IPS-NIHi7 (cell line): ENCODE results near the gene DOK1.
"Not testable (repeated sequence)": the region's sequence is repeated elsewhere in the genome, so short reads cannot be mapped to it uniquely, and the experiment has no call there.

Source experiments
- DNase-seq: peaks from one replicate; pipeline ENCODE4 v3.0.0; 2012; ENCODE audit warnings: mixed read lengths; ENCODE audit errors: extremely low spot score

Gene DOK1

DNA sequence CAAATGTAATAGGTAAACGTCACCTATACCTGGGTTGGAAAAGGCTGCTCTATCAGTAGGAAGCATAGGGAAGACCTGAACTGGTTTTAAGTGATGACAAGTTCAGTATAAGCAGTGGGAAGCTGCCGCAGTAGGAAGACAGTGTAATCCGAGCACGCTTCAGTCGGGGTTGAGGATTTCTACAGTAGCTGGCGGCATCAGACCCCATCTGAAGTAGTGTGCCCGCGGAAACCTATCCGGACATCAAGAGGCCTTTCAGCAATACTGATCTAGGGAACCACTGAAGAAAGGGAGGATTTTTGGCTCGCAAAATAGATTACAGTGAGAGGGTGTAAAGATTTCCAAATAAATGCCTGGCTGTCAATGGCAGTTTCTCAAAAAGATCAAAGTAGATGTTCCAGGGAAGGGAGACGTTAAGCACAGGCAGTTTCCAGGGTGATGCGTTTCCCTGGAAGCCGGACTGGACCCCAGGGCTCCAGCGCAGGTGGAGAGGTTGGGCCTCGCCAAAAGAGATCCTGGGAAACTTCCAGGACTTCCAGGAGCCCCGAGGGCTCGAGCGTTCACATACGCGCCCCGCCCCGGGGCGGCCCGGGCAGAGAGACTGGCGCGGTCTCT, 6.1 kb upstream of the DOK1 start:
- peak; percentile 44 for DNase-seq

DNA sequence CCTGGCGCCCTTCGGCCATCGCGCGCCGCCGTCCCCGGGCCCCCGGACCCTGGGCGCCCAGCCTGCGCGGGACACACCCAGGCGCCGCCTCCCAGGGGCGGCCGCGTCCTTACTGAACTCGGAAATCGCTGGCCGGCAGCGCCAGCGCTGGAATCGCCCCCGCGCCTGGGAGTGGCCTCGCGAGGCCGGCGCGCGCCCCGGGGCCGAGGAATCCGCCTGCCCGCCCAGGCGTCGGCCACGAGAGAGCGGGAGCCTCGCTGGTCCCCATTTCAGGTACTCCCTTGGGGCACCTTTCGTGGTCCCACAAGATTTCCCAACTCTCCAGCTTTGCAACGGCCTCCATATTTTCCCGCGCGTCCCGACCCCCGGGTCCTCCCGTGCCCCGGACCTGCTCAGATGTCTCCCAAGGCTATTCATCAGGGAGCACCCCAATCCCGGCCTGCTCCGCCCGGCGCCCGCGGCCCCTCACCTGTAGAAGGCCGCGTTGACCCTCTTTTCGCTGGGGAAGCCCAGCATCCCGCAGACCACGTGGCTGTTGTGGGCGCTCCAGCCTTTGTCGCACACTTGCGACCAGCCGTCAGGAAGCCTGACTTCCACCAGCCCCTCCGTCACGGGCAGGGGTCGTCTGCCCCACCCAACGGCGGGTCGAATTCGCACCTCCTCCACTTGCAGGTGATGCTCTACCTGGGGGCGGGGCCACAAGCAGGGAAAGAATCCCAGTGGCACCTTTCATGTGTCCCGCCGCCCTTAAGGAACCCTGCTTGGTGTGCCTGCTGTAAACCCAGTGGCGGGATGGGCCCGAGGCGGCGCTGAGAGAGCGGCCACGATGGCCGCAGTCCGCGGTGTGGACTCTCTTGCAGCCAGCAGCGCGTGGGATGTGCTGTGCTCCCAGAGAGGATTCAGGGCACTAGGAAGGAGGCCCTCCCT, 5.4 kb upstream of the DOK1 start:
- DNase-seq: peak; percentile 78

DNA sequence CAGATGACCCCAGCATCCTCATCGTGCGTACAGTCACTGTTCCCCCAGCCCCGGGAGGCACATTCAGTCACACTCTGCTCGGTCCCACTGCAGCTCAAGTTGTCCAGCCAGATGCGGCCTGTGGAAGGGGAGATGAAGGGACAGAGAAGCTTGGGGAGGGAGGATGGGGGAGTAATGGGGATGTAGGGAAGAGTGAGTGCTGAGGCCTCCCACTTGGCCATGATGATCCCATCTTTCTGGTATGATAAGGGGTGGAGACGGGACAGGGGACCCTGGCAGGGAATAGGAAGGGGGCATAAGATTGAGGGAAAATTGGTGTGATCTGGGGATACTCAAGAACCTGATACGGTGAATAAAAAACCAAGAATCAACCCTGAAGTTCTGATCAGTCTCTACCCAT, 4.3 kb upstream of the DOK1 start:
- DNase-seq: no peak

DNA sequence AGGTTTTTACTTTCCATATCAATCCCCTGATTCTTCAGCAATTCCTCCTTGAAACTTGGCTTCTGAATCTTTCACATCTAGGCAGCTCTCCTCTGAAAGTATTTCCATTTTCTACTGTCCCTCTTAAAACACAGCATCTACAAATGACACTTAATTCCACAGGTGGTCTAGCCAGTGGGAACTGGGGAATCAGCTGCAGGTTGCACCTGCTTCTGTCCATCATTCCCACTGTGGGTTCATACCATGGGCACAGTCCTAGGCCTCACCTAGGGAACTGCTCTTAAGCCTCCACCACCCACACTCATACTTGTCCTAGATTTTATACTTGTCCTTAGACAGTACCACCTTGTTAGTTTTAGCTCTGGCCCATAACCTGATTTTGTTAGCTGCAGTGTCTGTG, 3.0 kb upstream of the DOK1 start:
- DNase-seq: no peak

DNA sequence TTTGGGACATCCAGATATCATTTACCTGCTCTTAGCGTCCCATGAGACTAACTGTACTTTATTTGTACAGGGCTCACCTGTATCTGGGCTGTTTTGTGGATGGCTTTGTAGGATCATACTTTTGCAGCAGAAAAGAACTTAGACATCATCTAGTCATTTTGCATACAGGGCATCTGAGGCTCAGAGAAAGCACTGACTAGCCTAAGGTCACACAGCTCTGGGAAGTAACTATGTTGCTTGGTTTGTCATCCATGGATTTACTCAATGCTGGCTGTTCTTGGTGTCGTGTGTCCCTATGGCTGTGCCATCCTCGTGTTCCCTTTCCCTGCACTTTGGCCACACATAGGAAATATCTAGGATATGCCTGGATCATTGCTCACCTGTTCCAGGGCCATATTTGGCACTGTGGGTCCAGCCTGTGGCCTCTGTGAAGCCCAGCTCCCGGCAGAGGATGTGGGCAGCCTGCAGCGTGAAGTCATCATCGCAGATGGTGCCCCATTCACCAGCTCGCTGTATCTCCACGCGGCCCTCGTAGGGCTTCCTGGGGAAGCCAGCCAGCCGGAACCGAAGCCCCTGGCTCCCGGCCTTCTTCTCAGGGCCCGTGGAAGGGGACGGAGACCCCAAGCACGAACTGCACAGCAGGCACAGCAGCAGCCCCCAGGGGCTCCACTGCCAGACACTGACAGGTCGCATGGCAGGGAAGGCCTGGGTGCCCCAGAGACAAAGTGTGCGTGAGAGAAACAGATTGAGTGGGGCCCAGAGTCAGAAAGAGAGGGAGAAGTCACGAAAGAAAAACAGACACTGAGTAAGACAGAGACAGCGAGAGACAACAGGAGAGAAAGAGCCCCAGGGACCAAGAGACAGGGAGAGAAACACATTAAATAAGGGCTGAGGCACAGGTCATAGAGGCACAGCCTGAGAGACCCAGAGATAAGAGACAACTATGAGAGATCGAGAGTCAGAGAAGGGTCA, 2.3 kb upstream of the DOK1 start:
- DNase-seq: no peak

DNA sequence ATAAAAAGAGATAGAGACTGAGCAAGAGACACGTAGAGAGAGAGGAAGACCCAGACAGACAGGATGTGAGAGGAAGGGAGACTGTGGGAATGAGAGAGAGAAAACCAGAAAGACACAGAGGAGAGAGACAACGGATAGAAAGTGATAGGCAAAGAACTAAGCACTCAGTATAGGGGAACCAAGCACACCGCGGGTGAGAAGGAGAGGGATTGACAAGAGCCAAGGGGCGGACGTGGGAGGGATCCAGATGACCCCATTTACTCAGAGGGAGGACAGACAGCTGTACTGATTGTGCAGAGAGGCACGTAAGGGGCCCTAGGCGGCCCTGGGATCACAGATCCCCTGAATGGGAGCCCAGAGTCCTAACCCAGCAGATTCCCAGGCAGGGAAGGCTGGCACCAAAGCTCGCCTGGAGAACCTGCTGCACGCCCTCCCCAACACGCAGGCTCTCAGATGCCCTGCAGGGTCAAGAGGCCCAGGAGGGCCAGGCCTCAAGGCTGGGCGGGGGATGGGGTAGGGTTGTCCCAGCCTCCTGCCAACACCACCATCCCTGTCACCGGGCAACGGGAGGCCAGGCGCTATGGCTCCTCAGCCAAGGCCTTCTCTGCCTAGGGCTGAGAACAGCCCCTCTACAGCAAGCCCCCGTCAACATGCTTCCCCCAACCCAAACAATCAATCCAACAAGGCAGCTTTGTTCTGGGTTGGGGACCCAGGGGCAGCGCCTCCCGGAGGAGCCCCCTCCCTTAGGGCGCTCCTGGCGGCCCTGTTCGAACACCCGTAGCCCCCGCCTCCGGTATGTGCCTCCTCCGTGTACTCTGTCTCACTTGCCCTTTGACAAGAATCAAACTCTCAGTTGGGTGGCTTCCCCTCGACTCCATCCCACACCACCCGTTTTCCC, 1.4 kb upstream of the DOK1 start:
- peak; percentile 32 for DNase-seq

DNA sequence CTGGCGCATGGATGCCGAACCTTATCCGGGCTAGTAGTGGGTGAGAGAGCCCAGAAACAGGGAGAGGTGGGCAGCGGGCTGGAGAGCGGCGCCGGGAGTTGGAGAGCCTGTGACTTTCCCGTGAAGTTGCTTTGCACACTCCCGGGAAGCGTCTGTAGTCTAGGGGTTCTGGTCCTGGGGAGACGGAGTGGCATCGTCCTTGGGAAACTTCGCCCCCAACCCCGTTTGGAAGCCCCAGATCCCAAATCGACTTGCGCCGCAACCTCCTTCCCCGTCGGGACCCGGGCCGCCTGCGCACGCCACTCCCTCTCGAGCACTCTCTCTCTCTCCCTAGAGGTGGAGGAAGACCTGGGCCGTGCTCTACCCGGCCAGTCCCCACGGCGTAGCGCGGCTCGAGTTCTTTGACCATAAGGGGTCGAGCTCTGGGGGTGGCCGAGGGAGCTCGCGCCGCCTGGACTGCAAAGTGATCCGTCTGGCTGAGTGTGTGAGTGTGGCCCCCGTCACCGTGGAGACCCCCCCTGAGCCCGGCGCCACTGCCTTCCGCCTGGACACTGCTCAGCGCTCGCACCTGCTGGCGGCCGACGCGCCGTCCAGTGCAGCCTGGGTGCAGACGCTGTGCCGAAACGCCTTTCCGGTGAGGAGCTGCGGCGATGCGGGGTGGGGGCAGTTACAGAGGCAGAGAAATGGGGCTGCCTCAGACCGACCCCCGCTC, 456 bp downstream of the DOK1 start:
- peak; percentile 64 for DNase-seq

DNA sequence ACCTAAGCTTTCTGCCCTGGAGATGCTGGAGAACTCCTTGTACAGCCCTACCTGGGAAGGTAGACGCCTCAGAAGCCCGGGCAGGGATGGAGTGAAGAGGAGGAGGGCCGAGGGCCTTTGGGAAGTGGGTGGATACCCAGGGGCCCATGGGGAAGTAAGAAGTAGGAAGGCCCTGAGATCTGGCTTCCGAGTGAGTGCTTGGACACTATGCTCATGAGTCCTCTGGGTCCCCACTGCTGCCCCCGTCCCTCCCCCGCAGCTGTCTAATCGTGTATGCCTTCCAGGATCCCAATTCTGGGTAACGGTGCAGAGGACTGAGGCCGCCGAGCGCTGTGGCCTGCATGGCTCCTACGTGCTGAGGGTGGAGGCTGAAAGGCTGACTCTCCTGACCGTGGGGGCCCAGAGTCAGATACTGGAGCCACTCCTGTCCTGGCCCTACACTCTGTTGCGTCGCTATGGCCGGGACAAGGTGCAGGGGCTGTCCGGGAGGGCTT, 1.1 kb downstream of the DOK1 start:
- DNase-seq: no peak

DNA sequence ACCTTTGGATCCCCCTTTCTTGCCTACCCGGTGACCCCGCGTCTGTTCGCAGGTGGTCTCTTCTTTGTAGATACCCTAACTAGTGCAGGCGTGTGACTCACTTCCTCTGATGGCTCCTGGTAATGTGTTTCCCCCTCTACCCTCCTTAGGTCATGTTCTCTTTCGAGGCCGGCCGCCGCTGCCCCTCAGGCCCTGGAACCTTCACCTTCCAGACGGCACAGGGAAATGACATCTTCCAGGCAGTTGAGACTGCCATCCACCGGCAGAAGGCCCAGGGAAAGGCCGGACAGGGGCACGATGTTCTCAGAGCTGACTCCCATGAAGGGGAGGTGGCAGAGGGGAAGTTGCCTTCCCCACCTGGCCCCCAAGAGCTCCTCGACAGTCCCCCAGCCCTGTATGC, 1.6 kb downstream of the DOK1 start:
- no peak for DNase-seq

DNA sequence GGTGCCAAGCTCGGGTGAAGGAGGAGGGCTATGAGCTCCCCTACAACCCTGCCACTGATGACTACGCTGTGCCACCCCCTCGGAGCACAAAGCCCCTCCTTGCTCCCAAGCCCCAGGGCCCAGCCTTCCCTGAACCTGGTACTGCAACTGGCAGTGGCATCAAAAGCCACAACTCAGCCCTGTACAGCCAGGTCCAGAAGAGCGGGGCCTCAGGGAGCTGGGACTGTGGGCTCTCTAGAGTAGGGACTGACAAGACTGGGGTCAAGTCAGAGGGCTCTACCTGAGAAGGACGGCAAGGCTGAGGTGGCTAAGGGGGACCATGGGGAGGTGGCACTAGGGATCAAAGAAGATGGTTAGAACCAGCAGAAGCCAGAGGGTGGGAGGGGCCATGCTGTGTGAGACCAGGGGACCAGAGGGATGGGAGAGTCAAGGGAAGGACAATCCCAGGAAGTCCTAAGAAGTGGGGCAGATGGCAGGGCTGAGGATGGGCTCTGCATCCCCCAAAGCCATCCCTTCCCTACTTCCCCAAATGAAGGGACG, 2.4 kb downstream of the DOK1 start:
- no peak for DNase-seq

DNA sequence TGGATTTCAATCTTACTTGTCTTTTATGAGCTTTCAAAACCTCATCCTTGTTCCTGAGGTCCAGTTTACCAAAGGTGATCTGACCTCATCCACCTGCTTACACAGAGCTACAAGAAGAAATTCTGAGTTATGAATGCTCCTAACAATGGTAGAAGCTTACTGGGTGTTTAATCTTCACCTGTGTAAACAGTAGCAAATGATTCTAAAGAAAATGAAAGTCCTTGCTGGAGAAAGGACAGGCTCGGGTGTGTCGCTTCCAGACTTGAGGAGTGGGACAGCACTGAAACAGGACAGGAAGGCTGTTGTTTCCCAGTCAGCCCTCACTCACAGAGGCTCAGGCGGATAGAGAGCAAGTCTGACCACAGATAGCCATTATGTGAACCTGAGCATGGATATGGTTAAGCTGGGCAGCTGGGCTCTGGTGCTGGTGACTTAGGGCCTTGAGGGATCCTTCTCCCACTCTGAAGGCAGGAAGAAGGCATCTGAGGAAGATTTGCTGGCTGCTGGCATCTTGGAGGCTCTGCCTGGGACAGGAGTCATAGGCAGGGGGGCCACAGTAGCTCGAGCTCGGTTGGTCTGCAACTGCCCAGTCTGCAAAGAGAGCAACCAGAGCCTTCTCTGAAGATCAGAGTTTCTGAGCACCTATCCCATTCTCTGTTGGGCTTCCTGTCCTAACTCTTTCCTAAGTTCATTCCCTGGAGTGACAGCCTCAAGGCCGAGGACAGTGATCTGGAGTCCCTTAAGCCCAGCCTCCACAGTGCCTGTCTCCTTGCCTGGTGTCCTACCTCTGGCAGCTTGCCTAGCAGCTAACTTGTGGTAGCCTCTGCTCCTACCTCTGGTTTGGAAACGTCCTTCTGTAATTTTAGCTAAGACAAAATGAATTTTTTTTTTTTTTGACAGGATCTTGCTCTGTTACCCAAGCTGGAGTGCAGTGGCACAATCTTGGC, 4.0 kb downstream of the DOK1 start:
- DNase-seq: no peak

DNA sequence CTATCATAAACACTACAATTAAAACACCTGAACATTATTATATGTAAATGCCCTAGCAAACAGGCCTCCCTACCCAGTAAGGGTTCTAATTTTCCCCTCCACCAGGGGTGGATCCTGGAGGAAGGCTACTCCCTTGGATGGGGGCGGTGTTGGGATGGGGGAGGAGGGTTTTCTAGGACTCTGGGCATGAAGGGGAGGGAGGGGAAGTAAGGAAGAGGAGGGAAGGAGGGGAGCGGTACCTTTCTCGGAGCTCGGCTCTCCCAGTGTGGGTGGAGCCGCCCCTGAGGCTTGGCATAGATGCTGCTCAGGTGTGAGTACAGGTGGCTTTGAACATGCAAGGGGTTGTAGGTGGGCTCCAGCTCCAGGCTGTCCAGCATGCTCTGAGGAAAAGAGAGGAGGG, 5.4 kb downstream of the DOK1 start:
- DNase-seq: peak; percentile 45

DNA sequence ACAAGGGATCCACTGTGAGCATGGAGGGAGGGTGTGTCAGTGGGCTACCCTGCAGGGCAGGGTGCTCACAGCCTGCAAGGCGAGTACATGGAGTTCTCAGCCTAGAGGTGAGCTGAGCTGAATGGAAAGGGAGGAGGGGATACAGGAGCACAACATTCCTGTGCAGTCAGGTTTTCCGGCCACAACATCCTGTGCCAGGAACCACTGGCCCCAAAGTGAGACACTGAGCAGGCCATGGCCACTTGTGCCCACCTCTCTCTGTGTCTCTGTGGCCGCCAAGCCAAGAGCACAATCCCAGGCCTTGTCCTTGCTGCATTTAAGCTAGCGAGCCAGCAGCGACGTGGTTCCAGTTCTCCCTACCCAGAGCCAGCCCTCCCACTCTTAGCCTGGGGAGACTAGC, 6.1 kb downstream of the DOK1 start:
- no peak for DNase-seq

DNA sequence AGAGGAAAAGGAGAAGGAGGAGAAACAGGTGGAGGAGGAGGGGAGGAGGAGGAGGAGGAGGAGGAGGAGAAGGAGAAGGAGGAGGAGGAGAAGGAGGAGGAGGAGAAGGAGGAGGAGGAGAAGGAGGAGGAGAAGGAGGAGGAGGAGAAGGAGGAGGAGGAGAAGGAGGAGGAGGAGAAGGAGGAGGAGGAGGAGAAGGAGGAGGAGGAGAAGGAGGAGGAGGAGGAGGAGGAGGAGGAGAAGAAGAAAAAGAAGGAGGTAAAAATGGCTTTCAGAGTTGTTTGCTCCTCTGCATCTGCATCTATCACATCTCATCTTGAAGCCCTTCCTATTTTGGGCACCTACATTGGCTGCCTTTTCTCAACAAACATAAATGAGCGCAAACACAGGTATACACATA, 6.5 kb downstream of the DOK1 start:
- DNase-seq: not testable (repeated sequence)

DNA sequence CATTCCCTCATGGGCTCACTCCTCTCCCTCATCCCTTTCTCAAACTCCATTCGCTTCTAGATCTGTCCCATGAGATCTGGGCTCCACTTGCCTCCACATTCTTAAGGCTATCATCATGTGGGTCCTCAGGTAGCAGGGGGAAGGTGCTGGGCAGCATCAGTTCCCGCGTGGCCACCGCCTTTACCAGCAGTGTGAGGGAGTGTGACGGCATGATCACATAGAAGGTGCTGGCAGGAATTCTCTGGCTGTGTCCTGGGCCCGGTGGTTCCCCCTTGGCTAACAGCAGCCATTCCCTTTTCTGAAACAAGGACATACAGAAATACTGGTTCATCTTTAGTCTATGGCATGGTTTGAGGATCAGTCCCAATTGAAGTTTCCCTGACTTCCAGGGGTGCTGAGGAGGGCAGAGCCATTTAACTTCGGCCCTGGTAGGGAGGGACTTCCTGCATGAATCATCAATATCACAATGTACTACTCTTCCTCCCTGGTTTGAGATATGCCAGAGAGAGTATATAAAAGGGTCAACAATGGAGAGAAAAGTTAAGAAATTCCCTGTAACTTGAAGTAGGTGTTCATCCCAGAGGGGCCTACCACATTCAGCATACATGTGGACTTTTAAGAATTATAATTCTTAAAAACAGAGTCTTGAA, 7.7 kb downstream of the DOK1 start:
- DNase-seq: no peak

DNA sequence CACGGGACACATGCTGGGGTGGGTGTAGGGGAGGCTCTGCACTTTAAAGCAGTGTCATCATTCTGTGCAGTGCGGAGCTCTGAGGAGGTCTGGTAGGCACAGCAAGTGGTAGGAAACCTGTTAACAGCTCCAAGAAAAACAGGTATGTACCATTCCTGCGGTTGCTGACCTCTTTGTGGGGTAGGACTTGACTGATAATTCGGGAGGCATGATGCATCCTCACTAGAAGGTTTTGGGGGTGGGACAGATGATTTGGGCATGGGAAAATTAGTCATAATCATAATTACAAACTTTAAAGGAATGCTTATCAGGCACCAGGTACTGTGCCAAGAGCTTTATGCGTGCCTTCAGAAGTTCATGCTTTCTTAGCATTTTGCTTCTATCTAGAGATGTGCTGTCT, 9.7 kb downstream of the DOK1 start:
- no peak for DNase-seq

DNA sequence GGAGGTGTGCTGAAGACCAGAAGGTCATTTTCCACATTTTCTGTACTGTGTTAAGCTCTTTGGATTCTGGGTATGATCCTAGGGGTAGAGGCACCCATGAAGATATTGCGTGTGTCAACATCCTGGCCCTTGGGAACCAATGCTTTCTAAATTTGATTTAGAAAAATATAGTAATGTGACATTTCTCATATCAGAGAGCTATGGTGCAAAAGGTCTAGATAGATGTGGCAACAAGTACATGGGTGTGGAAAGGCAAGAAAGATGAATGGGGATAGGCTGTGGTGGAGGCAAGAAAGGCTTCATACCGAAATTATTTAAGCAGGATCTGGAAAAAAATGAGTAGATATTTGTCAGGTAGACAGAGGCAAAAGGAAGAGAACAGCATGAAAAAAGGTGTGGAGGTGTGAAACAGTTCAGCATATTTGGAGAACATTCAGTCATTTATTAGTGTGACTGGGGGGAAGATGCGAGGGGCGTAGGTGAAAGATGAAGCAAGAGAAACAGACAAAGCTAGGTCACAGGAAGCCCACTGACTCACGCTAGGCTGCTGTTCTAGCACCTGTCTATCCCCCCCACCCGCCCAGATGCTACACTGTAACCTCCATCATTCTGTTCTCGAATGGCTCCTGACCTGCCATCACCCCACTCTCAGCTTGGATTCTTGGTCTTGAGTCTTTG, 11.7 kb downstream of the DOK1 start:
- DNase-seq: no peak

DNA sequence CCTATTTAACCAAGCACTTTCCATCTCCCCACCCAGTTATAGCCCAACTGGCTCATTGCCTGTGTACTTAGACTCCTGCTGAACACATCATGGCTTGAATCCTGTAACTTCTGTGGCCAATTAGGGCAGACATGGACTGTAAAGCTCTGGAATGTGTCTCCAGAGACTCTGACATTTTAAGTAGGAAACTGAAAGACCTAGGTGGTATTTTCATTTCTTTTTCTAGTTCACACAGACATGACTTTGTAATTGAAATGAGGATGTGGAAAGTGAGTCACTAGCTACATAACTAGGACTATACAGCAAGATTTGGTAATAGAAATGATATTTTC, 12.2 kb downstream of the DOK1 start:
- no peak for DNase-seq
